ENCODE data around the gene SULF2. TPM values are rescaled to one million over a fixed set of nuclear protein-coding genes. Genes with fewer than 3 reads are reported as not detected.

SULF2 gene
- total and polyA plus RNA-seq, 4 donors: 8.1 to 25.4 (median 12.0) TPM

GRCh38 chr20:47782076-47782475, 3.2 kb downstream of the SULF2 start (continued):
- TF ChIP-seq GABPA (IDR thresholded peaks at IDR 0.05 in 1 of 2, conservative IDR thresholded peaks at IDR 0.05 in 1 of 2): no peak

- no peaks in the 10 kb centered on the region for H3K27me3 ChIP-seq (ENCODE audit: control insufficient read depth in 4 of 4, insufficient read depth in 4 of 4, low read length in 3 of 4)
- H3K27ac ChIP-seq (ENCODE audit: low read depth in 1 of 2, low read length in 2 of 2): no peak overlapping the region
- WGBS: 74% methylated on average over 4 of the region's 4 CpGs
- TF ChIP-seq ZBTB33 (IDR thresholded peaks at IDR 0.05): no peak
- TF ChIP-seq YY1 (IDR thresholded peaks at IDR 0.05): no peak
- no peak for TF ChIP-seq GABPA (IDR thresholded peaks at IDR 0.05 in 1 of 2, conservative IDR thresholded peaks at IDR 0.05 in 1 of 2)
- TF ChIP-seq TAF1 (conservative IDR thresholded peaks at IDR 0.05): no peak
- no peak for TF ChIP-seq CTCF (IDR thresholded peaks at IDR 0.05; ENCODE audit: low read depth, low read length, missing input control)
- no peak for TF ChIP-seq RAD21 (IDR thresholded peaks at IDR 0.05)
- no peak for TF ChIP-seq REST (IDR thresholded peaks at IDR 0.05)
- no peak for TF ChIP-seq MAX (IDR thresholded peaks at IDR 0.05)
- no peak for TF ChIP-seq EGR1 (IDR thresholded peaks at IDR 0.05; ENCODE audit: low read depth in 2 of 2)
- no peak for TF ChIP-seq HNF4G (IDR thresholded peaks at IDR 0.05)
- TF ChIP-seq FOXA2 (IDR thresholded peaks at IDR 0.05): no peak
- TF ChIP-seq JUND (IDR thresholded peaks at IDR 0.05): no peak
- no peak for TF ChIP-seq FOXA1 (IDR thresholded peaks at IDR 0.05)
- no peak for TF ChIP-seq ATF3 (IDR thresholded peaks at IDR 0.05)
- no peak for TF ChIP-seq RXRA (IDR thresholded peaks at IDR 0.05)
- no peak for TF ChIP-seq NR2F2 (IDR thresholded peaks at IDR 0.05)
- H3K36me3 ChIP-seq (ENCODE audit: control insufficient read depth in 4 of 4, insufficient read depth in 3 of 4, low read depth in 1 of 4, low read length in 3 of 4): no peaks in the 10 kb centered on the region
- no peak for DNase-seq (ENCODE audit: low spot score)
- H3K9ac ChIP-seq (ENCODE audit: low read depth in 1 of 2, low read length in 2 of 2): no peak overlapping the region
- no peak overlapping the region for H3K4me3 ChIP-seq (ENCODE audit: low read depth in 1 of 3, low read length in 3 of 3)
- H3K4me1 ChIP-seq (ENCODE audit: control insufficient read depth in 4 of 4, insufficient read depth in 4 of 4, low read length in 3 of 4): peaks cover 0 to 46% (median 31%) of the 10 kb centered on the region in 4 donors
- no peaks in the 10 kb centered on the region for H3K9me3 ChIP-seq (ENCODE audit: control insufficient read depth in 4 of 4, low read length in 3 of 4)
Measured at GRCh38 chr20:47781632-47782031, 3.6 kb downstream of the SULF2 start.
